GM21786 (cell line): Measurements from ENCODE around the gene CLDN4.

ENCODE experiments used
- ATAC-seq: cut with Tn5 transposase; IDR thresholded peaks from one replicate; pipeline ENCODE4 v1.9.1; 2021; ENCODE audit not compliant: unreplicated experiment

The CLDN4 gene

DNA sequence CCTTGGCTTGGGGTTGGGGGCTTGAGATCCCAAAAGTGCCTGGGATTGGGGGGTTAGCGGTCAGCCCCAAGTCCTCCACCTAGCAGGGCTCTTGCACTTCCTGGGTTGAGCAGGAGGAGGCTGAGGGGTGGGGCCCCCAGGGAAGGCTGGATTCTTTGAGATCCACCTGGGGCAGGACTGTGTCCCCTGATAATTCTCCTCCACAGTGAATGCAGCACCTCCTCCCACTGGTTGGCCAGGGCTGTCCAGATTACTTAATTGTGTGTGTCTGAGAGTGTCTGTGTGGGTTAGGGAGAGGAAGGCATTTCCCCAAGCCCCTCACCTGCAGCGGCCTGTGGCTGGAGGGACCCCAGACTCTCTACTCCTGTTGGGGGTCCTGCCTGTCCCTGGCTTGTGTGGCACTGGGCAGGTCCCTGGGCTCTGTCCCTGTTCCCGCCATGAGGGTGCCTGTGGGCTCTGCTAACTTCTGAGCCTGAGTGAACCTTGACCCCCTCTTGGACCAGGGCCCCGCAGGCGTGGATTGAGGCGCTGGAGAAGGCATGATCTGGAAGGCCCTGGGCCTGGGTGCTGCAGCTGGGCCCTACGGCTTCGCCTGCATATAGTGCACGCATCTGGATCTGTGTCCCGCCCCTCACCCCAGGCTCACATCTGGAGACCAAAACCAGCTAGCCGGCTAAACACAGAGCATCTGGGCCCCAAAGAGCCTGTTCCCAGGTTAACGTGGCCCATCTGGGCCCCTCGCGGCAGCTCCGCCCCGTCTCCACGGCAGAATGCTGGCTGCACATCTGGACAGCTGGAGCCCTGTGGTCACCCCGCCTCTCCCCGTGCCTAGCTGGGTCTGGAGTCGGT lies 40.6 kb downstream of the CLDN4 start:
- no peak for ATAC-seq

DNA sequence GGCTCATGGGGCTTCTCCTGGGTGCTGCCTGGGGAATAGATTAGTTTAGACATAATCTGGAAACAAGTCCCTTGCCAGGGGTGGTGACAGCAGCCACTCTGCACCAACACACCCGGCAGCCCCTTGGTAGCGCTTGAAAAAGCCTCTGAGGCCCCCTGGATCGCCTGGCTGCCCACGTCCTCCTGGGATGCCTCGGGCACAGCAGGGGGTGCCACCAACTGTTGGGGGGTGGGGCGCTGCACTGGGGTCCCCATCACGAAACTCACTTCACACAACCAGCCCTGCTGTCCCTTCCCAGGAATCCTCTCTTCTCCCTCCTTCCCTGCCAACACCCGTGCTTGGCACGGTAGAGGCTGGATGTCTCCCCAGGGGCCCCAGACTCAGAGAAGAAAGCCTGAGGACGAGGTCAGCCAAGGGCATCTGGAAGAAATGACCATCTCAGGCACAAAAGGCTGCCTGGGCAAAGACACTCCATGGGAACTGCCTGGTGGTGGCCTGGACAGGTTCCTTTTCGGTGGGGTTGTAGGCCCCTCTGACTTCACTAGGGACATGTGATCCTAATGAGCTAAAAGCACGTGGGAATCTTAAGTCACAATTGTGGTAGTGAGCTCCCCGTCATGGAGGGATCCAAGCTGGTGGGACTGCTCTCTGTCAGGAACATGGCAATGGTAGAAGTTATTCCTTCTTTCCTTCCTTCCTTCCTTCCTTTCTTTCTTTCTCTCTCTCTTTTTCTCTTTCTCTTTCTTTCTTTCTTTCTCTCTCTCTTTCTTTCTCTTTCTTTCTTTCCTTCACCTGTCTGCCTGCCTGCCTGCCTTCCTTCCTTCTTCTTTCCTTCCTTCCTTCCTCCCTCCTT lies 41.5 kb downstream of the CLDN4 start:
- no peak for ATAC-seq

DNA sequence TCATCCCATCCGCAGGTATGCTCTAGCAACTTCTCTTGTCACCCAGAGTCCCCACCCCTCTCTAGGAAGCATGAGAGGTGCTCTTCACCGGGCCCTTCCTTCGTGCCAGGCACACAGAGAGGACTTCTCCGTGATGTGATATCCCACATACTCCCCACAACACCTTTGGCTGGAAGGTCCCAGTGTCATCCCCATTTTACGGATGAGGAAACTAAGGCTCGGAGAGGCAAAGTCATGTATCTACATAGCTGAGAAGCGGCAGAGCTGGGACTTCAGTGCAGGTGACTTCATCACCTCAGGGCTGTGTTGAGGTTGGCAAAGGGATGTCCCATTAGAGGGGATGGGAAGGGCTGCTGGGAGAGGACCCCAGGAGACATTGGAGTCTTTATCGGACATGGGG lies 45.6 kb downstream of the CLDN4 start:
- no peak for ATAC-seq

DNA sequence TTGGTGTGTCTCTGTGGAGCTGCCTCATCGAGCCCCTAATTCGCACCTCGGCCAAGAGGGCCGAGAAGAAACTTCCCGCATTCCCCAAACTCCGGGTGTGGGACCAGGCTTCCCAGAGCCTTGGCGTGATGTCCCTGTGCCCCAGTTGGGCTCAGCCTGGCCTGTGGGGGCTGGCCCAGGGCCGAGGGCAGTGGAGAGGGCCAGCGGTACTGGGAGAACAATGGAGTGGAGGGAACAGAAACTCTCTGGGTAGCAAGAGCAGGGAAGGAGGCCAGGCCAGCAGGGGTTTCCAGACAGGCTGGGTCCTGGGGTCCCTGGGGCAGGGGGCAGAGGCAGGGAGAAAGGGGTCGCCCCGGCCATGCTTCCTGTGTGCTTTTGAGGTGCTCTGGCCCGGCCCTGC lies 46.2 kb downstream of the CLDN4 start:
- no peak for ATAC-seq

DNA sequence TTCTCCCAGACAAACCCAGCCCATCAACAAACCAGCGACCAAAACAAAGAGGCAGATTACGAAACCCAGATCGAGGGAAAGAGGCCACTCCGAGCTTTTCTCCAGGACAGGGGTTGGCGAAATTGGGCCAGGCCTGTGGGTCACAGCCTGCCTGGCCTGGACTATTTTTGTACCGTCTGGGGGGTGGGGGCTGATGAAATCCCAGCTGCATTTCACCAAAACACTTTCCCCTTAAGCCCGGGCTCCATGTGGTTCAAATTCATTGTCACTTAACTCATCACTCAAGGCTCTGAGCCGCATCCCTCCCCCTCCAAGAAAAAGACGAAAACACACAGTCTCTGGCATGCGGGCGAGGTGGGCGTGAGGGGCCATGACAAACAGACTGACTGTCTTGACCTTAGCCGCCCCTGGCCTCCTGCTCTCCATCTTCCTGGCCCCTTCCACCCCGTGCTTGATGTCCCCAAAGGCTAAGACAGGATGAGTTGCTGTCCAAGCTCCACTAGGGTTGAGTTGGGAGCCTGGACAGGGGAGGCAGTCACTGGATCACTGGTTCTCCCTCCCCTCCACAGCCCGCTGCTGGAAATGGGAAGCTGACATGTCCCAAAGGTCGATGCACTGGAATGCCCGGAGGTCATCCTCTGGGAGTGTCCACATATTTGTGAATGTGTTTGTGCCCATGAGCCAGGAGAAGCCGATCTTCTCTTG lies 49.3 kb downstream of the CLDN4 start:
- ATAC-seq: no peak

DNA sequence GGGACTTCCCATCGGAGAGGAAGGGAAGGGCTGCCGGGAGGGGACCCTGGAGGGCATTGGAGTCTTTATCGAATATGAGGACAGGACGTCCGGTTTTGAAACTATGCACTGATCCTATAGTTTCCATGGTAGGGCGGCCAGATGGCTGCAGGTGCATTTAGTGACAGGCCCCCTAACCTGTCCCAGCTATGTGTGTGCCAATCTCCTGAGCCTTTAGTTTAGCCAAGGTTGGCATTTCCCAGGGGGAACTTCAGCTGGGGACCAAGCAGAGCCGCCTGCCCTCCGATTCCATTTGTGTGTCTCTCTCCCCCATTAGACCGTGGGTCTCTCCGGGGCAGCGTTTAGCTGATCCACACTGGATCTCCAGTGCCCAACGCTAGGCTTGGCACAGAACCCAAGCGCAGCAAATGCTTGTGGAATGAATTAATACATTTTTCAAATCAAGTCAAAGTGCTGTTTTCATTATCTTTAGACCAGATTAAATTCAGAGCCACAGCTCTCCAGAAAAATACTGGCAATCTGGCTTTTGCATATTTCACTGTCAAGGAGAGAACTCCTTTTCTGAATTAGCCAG lies 50.0 kb downstream of the CLDN4 start:
- ATAC-seq: no peak

DNA sequence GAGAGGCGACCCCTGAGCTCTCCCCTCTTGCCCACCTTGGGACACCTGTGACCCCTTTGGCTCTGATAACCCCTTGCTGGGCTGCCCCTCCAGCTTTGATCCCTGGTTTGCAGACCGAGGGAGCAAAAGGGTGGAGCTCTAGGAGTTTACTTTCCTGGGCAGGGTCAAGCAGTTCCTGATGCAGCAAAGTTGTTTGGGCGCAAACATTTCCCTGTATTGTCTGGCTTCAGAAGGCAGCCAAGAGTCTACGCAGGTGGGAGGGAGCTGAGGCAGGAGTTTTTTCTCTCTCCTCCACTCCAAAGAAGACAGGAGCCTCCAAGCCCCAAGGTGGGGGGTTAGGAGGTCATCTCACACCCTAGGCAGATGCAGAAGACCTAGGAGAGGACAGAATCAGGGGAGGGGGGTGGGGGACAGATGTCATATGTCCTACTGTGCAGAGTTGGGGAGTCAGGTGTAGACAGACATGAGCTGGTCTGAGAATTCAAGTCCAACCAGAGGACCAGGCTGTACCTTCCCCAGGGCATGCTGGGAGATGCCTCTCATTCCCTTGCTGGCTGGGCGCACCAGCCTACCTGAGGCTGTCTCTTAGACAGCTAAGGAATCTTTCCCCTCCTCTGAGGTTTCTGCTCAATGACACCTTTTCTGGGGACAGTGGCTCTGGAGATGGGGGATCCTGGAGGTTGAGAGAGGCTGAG lies 50.7 kb downstream of the CLDN4 start:
- ATAC-seq: no peak

DNA sequence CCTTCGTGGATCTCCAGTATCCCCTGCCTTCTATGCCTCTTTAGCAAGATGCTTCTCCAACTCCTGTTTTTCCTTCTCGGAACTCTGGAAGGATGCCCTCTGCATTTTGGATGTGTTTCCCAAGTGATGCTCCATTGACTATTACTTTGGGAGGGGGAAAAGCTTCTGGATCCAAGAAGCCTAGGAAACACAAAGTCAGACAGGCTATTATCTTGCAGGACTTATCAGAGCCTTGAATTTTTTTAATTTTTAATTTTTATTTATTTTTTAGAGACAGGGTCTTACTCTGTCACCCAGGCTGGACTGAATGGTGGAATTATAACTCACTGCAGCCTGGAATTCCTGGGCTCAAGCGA lies 51.2 kb downstream of the CLDN4 start:
- no peak for ATAC-seq
